IMR-90 (cell line): ENCODE results near the gene FERD3L.
"Not testable (repeated sequence)": the region's sequence is repeated elsewhere in the genome, so short reads cannot be mapped to it uniquely, and the experiment has no call there.

Source experiments
- CEBPB ChIP-seq: IDR thresholded peaks from 2 replicates; pipeline ENCODE4 v1.6.1; 2012; ENCODE audit warnings: low read depth, low read length, improper control_type of control experiment
- MAFK ChIP-seq: IDR thresholded peaks from 2 replicates; pipeline ENCODE4 v1.6.1; 2012; ENCODE audit warnings: low read depth, low read length, improper control_type of control experiment
- MXI1 ChIP-seq: IDR thresholded peaks from 2 replicates; pipeline ENCODE4 v1.6.1; 2012; ENCODE audit warnings: low read depth, mild to moderate bottlenecking, low read length, moderate library complexity, borderline replicate concordance
- POLR2A ChIP-seq: IDR thresholded peaks from 2 replicates; pipeline ENCODE4 v1.6.1; 2012; ENCODE audit warnings: mild to moderate bottlenecking, low read depth, low read length
- RAD21 ChIP-seq: IDR thresholded peaks from 2 replicates; pipeline ENCODE4 v1.6.1; 2012; ENCODE audit warnings: low read length, improper control_type of control experiment
- USF2 ChIP-seq: fragments of 150-350 bp; IDR thresholded peaks from 2 replicates; pipeline ENCODE4 v1.6.1; 2017; ENCODE audit warnings: mild to moderate bottlenecking, antibody characterized with exemption, low read length, low read depth
- TF ChIP-seq, protein P1 (sequence below): conservative IDR thresholded peaks from 2 replicates; pipeline ENCODE4 v1.5.1; 2012; ENCODE audit warnings: mild to moderate bottlenecking, low read depth, low read length, improper control_type of control experiment
- TF ChIP-seq, protein P2 (sequence below): fragments of 150-350 bp; IDR thresholded peaks from 2 replicates; pipeline ENCODE4 v1.6.1; 2016; ENCODE audit warnings: low read depth, mild to moderate bottlenecking, low read length, moderate library complexity, borderline replicate concordance

GRCh38 chr7:19194417-19194816, 49.2 kb upstream of the FERD3L start:
- TF ChIP-seq, protein P1, sequence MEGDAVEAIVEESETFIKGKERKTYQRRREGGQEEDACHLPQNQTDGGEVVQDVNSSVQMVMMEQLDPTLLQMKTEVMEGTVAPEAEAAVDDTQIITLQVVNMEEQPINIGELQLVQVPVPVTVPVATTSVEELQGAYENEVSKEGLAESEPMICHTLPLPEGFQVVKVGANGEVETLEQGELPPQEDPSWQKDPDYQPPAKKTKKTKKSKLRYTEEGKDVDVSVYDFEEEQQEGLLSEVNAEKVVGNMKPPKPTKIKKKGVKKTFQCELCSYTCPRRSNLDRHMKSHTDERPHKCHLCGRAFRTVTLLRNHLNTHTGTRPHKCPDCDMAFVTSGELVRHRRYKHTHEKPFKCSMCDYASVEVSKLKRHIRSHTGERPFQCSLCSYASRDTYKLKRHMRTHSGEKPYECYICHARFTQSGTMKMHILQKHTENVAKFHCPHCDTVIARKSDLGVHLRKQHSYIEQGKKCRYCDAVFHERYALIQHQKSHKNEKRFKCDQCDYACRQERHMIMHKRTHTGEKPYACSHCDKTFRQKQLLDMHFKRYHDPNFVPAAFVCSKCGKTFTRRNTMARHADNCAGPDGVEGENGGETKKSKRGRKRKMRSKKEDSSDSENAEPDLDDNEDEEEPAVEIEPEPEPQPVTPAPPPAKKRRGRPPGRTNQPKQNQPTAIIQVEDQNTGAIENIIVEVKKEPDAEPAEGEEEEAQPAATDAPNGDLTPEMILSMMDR: not testable (repeated sequence)
- not testable (repeated sequence) for TF ChIP-seq MAFK, CEBPB, POLR2A, RAD21, MXI1, USF2
- TF ChIP-seq, protein P2, sequence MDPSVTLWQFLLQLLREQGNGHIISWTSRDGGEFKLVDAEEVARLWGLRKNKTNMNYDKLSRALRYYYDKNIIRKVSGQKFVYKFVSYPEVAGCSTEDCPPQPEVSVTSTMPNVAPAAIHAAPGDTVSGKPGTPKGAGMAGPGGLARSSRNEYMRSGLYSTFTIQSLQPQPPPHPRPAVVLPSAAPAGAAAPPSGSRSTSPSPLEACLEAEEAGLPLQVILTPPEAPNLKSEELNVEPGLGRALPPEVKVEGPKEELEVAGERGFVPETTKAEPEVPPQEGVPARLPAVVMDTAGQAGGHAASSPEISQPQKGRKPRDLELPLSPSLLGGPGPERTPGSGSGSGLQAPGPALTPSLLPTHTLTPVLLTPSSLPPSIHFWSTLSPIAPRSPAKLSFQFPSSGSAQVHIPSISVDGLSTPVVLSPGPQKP: not testable (repeated sequence)
